NCI-H510A (cell line): ENCODE measurements around the gene WDR27.
"Not testable (repeated sequence)": the region's sequence is repeated elsewhere in the genome, so short reads cannot be mapped to it uniquely, and the experiment has no call there.

Experiments
- DNase-seq: peaks from one replicate; lab custom pipeline; 2025; lab: John Stamatoyannopoulos, UW

Gene WDR27

DNA sequence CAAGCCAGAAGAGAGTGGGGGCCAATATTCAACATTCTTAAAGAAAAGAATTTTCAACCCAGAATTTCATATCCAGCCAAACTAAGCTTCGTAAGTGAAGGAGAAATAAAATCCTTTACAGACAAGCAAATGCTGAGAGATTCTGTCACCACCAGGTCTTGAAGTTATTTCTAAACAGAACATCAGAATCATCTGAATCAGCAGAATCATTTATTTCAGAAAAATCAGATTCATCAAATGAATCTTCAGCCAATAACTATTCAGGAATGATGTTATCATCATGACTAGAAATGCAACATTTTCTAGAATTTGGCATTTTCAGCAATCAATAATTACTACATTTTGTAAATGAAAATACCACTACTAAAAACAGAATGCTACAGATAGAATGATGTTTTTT, 100.7 kb downstream of the WDR27 start:
- not testable (repeated sequence) for DNase-seq

DNA sequence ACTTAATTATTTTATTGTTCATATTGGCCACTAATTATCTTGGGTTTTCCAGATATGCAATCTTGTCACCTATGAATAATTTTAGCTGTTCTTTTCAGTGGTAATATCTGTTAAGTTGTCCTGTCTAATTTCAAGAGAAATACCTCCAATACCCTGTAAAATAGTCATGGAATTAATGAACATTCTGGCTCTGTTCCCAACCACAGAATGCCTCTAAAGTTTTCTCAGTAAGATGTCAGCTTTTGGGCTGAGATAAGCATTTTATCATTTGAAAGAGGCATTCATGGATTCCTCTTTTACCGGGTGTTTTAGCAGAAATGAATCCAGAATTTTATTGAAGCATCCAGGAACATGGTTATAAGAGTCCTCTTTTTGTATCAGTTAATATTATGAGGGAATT, 109.3 kb downstream of the WDR27 start:
- no peak for DNase-seq

DNA sequence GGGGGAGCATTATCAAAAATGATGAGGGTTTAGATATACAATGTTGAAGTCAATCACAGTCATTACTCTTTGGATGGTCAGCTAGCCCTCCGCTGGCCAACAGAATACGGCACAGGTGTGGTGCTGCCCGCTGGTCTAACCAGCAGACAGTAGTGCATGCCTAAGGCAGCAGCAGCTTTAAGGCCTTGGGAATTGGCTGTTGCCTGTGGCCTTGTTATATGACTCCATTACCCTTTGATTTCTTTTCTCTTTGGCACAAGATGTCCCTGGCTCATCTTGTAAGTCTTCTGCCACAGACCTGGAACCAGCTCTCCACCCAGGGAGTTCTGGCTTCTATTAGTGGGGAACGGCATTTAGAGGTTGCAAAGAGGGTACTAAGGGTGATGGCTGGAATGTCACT, 110.2 kb downstream of the WDR27 start:
- no peak for DNase-seq

DNA sequence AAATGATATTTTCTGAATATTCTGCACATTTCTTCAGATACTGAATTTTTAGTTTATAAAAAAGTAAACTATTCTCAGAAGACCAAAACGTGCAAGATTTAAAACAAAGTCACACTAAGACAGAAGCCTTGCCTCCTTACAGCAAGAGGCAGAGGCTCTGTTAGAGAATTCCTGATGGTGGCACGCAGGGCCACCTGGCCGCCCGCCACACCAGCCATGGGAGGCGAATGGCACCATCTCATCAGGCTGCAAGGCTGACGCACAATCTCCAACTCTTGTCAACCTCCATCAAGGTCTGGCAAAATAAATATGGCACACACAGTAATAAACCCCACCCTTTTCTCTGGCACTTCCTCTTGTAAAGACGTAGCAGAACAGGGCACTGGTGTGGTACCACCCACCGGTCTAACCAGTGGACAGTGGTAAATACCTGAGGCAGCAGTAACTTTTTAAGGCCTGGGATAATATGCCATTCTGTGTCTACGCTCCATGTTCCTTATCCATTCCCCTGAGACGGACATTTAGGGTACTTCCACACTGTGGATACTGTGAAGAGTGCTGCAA, 111.4 kb downstream of the WDR27 start:
- DNase-seq, result no peak

DNA sequence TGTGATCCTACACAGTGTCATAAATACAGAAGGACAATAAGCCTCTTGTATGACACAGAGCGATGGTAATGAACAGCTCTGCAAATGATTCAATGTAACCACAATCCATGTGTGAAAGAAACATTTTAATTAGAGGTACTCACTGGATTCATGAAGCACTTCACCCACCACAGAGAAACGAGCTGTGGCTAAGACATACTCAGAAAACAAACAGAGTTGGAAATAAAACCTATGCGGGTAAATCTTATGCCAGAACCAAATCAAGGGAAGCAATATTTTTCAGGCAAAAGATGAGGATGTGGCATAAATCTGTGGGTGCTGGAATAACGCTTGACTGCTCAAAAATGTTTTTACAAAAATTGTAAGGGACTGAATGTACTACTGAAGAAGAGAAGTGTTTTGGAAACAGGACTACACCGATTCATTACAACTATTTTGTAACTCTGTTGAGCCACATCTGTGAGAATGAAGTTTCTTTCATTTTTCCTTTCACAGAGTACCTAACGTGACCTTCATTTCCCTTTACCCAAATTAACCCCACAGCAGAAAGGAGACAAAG, 112.1 kb downstream of the WDR27 start:
- DNase-seq, result no peak

DNA sequence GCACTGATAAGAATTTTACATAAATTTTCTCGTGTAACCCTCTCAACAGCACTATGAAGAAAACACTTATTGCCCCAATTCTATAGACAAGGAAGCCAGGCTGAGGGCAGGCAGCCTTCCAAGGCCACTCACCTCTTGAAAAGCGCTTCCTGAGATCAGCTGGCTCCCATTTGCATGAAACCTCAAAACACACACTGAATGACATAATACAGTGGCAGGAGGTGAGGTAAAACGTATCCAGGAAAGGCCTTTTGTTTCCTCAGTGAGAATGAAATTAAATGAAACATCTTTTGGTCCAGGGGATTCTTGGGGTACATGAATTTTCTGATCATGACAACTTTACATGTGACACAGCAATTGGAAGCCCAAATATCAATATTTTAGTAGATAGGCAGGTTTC, 112.5 kb downstream of the WDR27 start:
- DNase-seq, result no peak

DNA sequence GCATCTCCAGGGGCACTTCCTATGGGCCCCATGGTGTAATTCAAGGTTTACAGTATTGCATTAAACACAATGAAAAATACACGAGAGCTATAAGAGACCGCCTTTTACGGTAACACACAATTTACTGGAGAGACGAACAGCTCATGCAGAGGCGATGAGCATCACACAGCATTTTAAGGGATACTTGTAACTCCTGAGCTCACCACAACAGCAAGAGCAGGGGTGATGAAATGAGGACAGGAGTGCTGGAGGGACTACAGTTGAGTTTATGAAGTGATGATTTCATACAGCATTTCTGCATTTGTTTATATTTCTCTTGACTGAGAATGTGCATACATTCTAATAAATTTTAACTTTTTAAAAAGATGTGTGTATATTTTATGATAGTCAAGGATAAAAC, 113.9 kb downstream of the WDR27 start:
- DNase-seq, result no peak

DNA sequence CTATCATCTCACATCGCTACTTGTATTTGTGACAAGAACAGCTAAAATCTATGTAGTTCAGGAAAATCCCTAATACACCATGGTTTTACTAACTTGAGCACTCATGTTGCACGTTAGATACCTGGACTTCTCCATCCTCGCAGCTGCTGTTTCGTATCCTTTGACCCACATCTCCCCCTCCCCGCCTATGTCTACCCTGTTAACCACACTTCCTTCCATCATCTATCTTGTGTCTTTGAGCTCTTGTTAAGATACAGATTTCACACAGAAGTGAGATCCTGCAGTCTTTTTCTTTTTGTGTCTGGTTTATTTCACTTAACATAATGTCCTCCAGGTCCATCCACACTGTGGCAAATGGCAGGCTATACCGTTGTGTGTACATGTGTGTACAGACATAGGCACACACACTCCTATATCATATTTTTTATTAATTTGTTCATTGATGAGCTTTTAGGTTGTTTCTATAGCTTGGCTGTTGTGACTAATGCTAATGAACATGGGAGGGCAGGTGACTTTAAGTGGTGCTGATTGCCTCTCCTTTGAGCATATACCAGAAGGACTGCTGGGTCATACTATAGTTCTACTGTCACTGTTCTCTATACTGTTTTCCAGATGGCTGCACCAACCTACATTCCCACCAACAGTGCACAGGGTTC, 117.8 kb downstream of the WDR27 start:
- no peak for DNase-seq

DNA sequence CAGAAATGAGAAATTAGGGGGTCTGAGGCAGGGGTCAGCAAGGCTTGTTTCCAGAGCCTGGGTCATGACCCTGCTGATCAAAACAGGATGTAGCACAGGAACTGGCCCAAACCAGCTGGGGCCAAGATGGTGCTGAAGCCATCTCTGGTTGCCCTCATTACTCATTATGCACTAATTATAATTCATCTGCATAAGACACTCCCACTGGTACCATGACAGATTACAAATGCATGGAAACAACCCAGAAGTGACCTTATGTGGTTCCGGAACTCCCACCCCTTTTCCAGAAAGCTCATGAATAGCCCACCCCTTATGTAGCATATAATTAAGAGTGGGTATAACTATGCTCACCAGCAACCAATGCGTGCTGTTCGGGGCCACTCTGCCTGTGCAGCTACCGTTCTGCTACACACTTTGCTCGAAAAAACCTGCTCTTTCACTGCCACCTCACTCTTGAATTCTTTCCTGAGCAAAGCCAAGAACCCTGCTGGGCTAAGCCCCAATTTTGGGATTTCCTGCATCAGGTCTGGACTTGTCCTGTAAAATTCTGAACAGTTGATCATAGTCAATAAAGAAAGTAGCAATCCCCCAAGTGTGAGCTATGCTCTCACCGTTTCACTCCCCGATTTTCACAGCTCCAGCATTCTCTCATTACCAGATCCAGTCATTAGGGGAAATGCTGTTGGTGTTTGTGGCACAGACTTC, 122.3 kb downstream of the WDR27 start:
- DNase-seq, result no peak

DNA sequence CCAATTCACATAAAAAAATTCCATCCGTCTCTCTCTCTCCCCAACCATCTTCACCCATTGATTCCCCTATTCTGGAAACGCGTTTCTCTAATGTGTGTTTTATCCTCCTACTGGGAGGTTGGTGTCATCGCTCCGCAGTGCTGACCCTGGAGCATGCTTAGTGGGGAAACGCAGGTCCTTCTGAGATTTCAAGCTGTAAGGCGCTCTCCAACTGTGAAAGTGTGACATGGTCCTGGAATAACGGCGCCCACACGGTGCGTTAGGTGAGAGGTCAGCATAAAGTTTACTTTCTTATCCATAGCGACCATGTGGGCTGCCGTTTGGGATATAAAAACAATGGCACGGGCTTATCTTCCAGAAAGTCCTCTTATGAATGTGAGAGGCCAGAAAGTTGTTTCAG, 123.9 kb downstream of the WDR27 start:
- DNase-seq, result no peak

DNA sequence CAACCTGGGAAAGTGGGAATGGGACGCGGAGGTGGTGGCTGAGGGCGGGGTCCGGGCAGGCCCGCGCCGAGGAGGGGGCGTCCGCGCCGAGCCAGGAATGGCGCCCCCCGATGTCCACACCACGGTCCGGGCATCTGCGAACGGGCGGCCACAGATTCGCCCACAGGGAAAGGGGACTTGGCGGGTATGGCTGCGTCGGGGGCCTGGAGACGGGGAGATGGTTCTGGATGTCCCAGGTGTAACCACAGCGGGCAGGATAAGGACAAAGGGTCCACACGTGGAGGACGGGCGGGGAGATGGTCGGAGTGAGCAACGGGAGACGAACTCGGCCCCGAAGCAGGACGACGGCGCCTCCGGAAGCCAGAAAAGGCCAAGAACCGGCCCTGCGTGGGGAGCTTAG, 124.6 kb downstream of the WDR27 start:
- no peak for DNase-seq

DNA sequence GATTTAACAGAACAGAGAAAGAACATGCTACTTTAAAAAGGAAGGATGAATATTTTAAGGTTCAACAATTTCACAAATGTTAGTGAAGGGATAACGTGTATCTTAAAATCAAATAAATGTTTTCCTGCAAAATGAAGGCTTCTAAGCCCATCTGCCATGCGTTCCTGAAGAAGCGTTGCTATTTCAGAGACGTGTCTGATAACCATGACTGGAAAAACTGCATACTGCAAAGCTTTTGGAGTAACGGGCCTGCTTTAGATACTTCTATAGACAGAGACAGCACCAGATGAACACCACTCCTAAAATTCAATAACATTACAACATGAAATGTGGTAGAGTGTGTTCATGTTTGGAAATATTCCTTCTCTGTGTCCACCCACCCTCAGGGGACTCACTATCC, 126.0 kb downstream of the WDR27 start:
- DNase-seq, result no peak

DNA sequence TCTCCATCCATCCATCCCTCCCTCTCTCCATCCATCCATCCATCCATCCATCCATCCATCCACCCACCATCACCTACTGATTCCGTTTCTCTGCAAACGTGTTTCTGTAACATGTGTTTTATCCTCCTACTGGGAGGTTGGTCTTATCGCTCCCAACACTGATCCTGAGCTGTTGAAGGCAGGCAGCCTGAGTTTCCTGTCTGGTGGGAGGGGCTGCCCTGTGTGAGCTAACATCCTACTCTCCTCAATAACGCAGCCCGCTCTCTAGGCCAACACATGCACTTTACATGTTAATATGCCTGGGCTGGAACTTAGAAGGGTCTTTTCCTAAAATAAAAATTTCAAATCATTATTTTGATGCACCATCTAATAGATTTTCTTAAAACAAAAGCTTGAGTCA, 126.5 kb downstream of the WDR27 start:
- no peak for DNase-seq

DNA sequence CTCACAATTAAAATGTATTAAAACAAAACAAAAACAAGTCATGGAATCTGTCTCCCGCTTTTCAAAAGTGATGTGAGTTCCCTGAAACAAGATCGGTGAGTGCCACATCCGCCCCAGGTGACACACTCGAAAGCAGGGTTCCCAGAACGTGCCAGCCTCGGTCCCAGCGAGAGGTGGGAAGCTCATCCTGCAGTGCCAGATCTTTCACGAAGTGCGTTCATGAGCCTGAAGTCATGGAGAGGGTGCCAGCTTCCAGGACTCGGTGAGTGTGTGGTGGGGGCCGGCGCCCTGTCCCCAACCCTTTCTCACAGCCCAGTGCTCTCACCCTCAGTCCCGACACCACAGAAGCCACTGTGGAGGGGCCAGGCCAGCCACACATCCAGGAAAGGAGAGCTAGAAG, 127.4 kb downstream of the WDR27 start:
- no peak for DNase-seq

DNA sequence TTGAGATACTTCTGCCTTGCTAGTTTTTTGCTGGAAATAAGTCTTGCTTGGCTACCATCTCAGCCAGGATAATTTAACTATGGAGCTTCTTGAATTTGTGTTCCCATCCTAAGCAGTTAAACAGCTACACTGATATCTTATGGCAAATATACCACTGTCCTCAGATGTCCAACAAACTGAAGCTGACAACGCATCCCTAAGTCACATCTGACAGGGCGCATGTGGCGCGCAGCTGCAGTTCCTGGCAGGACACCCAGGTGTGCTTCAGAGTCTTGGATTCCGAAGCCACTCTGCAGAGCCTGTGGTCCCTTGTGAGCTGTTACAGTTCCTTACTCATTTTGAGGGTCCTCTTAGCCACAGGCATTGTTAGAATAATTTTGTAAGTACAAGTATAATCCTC, 127.9 kb downstream of the WDR27 start:
- no peak for DNase-seq

DNA sequence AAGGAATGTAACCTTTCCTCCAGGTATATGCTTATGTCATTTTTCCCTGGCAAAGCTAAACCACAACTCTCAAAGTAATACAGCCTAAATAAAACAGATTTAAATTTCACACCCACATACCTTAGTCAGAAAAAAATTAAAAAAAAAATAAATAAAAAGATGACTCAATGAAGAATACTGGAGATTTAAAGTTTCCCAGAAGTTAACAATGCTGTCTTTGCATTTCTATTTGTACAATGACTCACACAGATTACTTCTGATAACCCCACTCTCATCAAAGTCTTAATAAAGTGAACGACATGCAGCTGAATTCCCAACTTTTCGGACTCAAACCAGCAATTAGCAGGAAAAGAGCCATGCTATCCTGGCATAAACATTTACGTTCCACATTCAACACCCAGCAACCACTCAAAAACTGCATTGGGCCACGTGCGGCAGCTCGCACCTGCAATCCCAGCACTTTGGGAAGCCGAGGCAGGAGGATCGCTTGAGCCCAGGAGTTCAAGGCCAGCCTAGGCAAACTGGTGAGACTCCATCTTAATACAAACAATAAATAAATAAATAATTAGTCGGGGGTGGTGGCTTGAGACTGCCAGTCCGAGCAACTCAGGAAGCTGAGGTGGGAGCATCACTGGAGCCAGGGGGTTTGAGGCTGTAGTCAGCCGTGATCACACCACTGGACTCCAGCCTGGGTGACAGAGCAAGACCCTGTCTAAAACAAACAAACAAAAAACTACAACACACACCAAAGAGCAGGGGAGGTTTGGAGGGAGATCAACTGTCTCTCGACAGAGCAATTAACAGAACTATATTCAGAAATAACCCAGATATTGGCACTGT, 130.5 kb downstream of the WDR27 start:
- no peak for DNase-seq

DNA sequence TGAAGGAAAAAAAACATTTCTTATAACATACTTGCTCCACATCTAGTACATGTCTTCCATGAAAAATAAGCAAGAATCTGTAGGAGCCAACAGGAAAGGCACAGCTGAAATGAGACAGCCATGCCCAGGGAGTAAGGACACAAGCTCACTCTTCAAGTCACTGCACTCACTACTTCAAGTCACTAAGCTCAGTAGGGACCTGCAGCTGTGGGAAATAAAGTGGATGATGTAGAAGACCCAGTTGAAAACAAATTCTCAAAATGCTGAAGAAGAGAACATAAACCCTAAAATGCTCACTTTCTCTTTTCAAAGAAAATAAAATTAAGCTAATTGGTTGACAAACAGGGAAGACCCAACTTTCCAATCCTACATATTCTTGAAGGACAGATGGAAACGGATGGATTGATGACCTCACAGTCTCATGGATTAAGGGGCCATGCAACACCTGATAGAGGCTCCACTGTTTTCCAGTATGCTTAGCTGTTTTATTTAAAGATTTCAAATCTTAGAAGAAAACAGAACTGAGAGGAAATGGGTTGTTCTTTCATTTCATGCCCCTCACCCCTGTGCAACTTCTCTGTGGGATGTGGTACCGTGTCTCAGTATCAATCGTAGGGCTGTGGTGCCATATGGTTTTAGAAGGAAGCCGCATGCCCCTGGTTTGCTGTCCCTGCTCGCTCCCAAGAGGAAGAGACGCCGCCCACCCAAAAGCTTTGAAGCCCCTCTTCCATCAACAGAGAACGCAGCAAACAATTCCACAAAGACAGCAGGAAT, 133.3 kb downstream of the WDR27 start:
- no peak for DNase-seq

DNA sequence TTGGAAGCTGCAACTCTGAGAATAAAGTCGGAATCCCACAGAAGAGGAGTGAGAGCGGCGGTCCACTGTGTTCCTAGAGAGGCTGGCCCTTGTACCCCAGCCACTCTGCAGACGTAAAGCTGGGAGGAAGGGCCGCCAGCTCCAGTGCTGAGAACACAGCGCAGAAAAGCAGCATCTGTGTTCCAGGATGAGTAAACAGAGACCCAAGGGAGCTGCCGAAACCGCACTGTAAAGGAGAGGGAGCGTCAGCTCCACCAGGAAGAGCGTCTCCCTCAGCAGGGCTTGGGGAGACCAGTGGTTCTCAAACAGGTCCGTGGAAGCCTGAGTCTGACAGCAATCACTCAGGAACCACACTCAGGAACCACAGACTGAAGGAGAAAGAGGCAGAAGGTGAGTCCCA, 134.0 kb downstream of the WDR27 start:
- DNase-seq, result no peak

DNA sequence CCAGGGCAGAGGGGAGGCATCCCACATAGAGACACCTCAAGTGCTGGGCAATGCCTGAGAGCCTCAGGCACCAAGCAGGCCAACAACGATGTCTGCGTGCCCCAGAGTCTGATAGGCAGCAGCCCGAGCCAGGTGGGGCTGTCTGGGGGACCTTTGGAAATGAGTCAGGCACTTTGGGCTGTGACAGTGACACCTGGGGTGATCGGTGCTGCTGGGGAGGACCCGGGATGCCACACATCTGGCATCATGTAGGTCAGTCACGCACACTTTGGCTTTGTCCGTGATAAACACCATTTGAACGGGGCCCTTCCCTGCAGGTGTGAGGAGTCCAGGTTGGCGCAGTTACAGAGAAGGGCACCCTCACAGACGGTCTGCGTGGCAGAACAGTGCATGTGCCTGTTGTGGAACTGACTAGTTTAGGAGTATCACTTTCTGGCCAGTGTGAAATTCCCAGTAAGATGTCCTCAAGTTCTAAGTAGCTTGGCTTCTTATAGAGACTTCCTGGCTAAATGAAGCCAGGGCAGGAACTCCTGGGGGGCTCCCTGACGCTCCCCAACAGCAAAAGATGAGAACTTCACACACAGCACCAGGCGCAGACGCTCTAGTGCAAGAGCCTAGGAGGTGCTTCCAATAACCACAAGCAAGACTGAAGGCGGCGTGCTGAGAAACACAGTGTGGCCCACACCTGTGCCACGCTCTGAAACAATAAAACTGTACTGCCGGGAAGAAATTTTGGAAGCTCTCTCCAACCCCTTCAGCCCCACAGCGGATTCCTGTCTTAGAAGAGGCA, 134.7 kb downstream of the WDR27 start:
- DNase-seq, result no peak

DNA sequence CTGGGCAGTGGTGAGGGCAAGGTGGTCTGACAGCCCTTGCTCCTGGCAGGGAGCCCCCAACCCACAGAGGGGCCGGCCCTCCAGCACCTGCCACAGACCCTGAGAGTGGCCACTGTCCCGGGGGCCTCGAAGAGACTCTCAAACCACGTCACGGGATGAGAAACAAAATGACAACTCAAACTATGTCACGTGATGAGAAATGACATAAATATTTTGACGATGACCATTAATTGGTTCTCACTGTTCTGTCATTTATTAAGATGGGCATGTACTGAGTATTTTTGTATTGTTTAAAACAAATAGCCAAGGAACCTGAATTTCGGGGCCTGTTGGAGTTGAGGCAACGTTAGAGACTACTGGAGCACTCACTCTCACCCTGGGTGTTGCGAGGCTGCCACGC, 135.5 kb downstream of the WDR27 start:
- DNase-seq, result no peak
